Left ventricle myocardium superior (tissue), 1 donor: ENCODE results near the gene GSE1. TPM values are rescaled to one million over a fixed set of nuclear protein-coding genes. Genes with fewer than 3 reads are reported as not detected.
A peak's percentile ranks its signal among the peaks of the same experiment; 100 is the strongest.

Experiments used
- ATAC-seq: fragments of 200-7000 bp; cut with Tn5 transposase; one replicate; pipeline ENCODE4 v1.9.1; 2020; ENCODE audit warnings: mild to moderate bottlenecking, moderate library complexity
- DNase-seq: peaks from one replicate; pipeline ENCODE4 v3.0.0-alpha.2; 2020
- intact Hi-C: fragments of 100-400 bp; cut with micrococcal nuclease; formaldehyde crosslinking; loops from one replicate; pipeline ENCODE4 v1.11.0; 2022
- total RNA-seq: library from RNA; stranded (reverse); fragmentation: NEBNext Ultra II Directional; extraction: Animal tissue kit (Norgen Biotek cat#: 25700); gene quantifications from one replicate; pipeline ENCODE4 v1.2.1, GENCODE V29; 2021
- donor health status: DM: no; HTN: yes; CAD: no; lungs with severe emphysema.

GSE1 gene
- total RNA-seq, 1 donor from 2014 or later: 40.4 TPM

DNA sequence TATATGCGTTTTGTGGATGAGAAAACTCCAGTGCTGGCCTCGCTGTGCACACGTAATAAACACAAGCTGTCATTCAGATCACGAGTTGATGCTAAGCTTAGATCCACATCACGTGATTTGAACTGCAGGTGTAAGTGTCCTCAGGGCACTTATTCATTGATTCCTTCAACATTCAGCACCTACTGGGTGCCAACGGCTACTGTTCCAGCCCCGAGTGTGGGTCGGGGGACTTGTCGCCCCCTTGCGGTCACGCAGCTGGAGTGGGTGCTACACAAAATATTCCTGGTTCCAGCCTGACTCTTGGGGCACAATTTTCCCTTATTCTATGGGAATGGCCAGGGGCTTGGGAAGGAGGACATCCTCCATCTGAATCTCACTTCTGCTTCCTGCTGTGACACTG, 105.6 kb downstream of the GSE1 start:
- DNase-seq (no peak), ATAC-seq (peak; percentile 25)
- intact Hi-C loops: no loop called here

- ATAC-seq (no peak), DNase-seq (no peak)
- intact Hi-C loops: no loop called here
These were observed 106.6 kb downstream of the GSE1 start for GRCh38 chr16:85719605-85720301.

GRCh38 chr16:85720302-85720637, 107.1 kb downstream of the GSE1 start:
- peak; percentile 51 for ATAC-seq
- intact Hi-C loops: no loop called here
- peak; percentile 43 for DNase-seq

DNA sequence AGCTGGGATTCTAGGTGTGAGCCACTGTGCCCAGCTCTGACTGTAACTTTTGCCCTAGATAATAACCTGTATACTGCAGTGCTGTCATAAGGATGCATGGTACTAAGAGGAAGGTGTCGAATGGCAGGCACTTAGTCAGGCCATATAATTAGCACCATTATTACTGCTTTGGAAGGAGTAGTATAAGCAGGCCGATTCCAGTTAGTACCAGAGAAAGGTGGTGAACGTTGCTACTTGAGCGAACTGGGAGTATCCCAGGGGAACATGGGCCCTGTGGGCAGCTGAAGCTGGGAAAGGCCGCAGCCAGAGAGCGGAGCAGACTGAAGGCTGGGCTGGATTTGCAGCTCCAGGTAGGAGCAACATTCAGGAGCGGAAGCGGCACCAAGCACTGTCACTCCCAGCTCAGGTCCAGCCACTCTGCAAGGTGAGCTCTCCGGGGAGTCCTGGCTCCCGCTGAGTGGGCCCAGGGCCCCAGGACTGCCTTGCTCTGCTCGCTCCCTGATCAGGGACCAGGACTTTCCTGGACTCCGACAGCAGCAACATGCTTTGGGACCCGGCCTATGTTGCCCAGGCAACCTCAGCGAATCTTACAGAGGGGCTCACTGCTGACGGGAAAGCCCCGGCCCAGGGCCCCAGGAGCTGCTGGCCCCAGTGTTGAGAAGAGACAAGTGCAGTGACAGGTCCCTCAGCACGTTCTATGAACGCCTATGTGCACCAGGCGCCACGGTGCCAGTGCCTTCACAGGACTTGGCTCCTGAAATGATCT, 109.2 kb downstream of the GSE1 start:
- intact Hi-C loops: no loop called here
- ATAC-seq (peak; percentile 18), DNase-seq (no peak)

- DNase-seq (no peak), ATAC-seq (no peak)
- intact Hi-C loops: no loop called here
These were observed 111.2 kb downstream of the GSE1 start for GRCh38 chr16:85724126-85724879.

GRCh38 chr16:85724936-85725335, 111.8 kb downstream of the GSE1 start:
- DNase-seq (no peak), ATAC-seq (no peak)
- intact Hi-C loops: no loop called here

Other genes with a start within 250 kb of the GSE1 start
- gene GINS2, start 75.6 kb downstream of the GSE1 start, total RNA-seq: 0.42 TPM
- 1.7 TPM for gene C16orf74, start 137.8 kb downstream of the GSE1 start, total RNA-seq
- gene EMC8, start 186.2 kb downstream of the GSE1 start, total RNA-seq: 25.4 TPM
- gene COX4I1, start 186.4 kb downstream of the GSE1 start, total RNA-seq: 2,116 TPM